KMS-11 (cell line): ENCODE measurements around the gene MAPK1.

Experiments used
- H2AFZ ChIP-seq: fragments of 200-600 bp; sonication (generic); 2 replicates; pipeline ENCODE4 v1.6.1; 2016; ENCODE audit warnings: antibody characterized with exemption, mixed run types, low read depth
- H3K27ac ChIP-seq: fragments of 200-600 bp; sonication (generic); 2 replicates; pipeline ENCODE4 v1.6.1; 2016; ENCODE audit warnings: mild to moderate bottlenecking, mixed run types
- H3K27me3 ChIP-seq: fragments of 200-600 bp; sonication (generic); 2 replicates; pipeline ENCODE4 v1.6.1; 2017; ENCODE audit warnings: mild to moderate bottlenecking, low read depth, mixed run types, moderate library complexity; ENCODE audit not compliant: insufficient read depth
- H3K36me3 ChIP-seq: fragments of 200-600 bp; sonication (generic); 2 replicates; pipeline ENCODE4 v1.6.1; 2017; ENCODE audit warnings: mild to moderate bottlenecking, mixed run types; ENCODE audit not compliant: insufficient read depth
- H3K4me1 ChIP-seq: fragments of 200-600 bp; sonication (generic); 2 replicates; pipeline ENCODE4 v1.6.1; 2016; ENCODE audit warnings: mild to moderate bottlenecking, low read depth, mixed run types; ENCODE audit not compliant: poor library complexity, severe bottlenecking
- H3K4me2 ChIP-seq: fragments of 200-600 bp; sonication (generic); 2 replicates; pipeline ENCODE4 v1.7.0; 2016; ENCODE audit warnings: mild to moderate bottlenecking, mixed run types
- H3K4me3 ChIP-seq: fragments of 200-600 bp; sonication (generic); IDR thresholded peaks from 2 replicates; pipeline ENCODE4 v1.6.1; 2017; ENCODE audit warnings: low read depth, low read length, mixed read lengths; ENCODE audit not compliant: insufficient read depth
- H3K79me2 ChIP-seq: fragments of 200-600 bp; sonication (generic); 2 replicates; pipeline ENCODE4 v1.6.1; 2016; ENCODE audit warnings: low read depth, mixed run types; ENCODE audit not compliant: insufficient read depth
- H3K9ac ChIP-seq: fragments of 200-600 bp; sonication (generic); 2 replicates; pipeline ENCODE4 v1.6.1; 2016; ENCODE audit warnings: mild to moderate bottlenecking, mixed run types
- H4K20me1 ChIP-seq: fragments of 200-600 bp; sonication (generic); 2 replicates; pipeline ENCODE4 v1.6.1; 2016; ENCODE audit warnings: mild to moderate bottlenecking, mixed run types; ENCODE audit not compliant: insufficient read depth
- TF ChIP-seq, protein P1 (sequence below): fragments of 200-600 bp; sonication (generic); conservative IDR thresholded peaks from 2 replicates; pipeline ENCODE4 v1.6.1; 2017; ENCODE audit warnings: low read depth, mild to moderate bottlenecking, antibody characterized with exemption, low read length, moderate library complexity, mixed read lengths

The MAPK1 gene

DNA sequence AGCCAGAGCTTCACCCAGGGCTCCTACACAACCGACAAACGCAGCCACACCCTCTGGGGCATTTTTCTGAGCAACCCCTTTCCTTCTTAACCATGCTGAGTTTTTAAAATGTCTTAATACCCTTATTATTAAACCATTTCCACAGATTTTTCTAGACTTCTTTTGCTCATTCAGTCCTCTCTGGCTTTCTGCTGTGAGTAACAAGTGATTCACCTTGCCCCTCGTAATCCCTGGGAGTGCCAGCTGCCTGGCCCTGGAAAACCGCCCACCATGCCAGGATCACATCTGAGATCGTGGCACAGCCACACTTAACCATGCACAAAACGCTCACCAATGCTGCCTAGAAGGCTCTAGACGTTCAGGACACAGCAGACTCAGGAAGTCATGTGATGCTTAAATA lies 157.3 kb downstream of the MAPK1 start:
- TF ChIP-seq, protein P1, sequence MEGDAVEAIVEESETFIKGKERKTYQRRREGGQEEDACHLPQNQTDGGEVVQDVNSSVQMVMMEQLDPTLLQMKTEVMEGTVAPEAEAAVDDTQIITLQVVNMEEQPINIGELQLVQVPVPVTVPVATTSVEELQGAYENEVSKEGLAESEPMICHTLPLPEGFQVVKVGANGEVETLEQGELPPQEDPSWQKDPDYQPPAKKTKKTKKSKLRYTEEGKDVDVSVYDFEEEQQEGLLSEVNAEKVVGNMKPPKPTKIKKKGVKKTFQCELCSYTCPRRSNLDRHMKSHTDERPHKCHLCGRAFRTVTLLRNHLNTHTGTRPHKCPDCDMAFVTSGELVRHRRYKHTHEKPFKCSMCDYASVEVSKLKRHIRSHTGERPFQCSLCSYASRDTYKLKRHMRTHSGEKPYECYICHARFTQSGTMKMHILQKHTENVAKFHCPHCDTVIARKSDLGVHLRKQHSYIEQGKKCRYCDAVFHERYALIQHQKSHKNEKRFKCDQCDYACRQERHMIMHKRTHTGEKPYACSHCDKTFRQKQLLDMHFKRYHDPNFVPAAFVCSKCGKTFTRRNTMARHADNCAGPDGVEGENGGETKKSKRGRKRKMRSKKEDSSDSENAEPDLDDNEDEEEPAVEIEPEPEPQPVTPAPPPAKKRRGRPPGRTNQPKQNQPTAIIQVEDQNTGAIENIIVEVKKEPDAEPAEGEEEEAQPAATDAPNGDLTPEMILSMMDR: no peak
- no peak overlapping the region for H2AFZ ChIP-seq
- no peak overlapping the region for H3K4me3 ChIP-seq
- no peak overlapping the region for H3K9ac ChIP-seq
- H3K36me3 ChIP-seq: no peaks in the 10 kb centered on the region
- no peaks in the 10 kb centered on the region for H4K20me1 ChIP-seq
- no peak overlapping the region for H3K27ac ChIP-seq
- H3K4me1 ChIP-seq: peaks cover 11% of the 10 kb centered on the region
- H3K4me2 ChIP-seq: no peak overlapping the region
- no peaks in the 10 kb centered on the region for H3K79me2 ChIP-seq
- no peaks in the 10 kb centered on the region for H3K27me3 ChIP-seq

DNA sequence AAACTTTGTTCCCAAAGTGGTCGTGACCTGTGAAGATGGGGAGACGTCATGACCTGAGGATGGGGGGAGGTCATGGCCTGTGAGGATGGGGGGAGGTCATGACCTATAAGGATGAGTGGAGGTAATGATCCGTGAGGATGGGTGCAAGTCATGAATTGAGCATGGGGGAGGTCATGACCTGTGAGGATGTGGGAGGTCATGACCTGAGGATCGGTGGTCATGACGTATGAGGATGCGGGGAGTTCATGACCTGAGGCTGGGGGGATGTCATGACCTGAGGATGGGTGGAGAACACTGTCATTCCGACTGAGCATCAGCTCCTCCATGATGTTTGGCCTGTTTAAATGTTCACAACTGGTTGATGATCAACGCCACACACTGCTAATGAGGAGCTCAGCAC lies 157.8 kb downstream of the MAPK1 start:
- TF ChIP-seq, protein P1: no peak
- Histone ChIP-seq H3K4me1 (peaks cover 11% of the 10 kb centered on the region), H4K20me1 (no peaks in the 10 kb centered on the region), H3K27me3 (no peaks in the 10 kb centered on the region), H3K4me3 (no peak overlapping the region), H2AFZ (no peak overlapping the region), H3K27ac (no peak overlapping the region), H3K36me3 (no peaks in the 10 kb centered on the region), H3K4me2 (no peak overlapping the region), H3K79me2 (no peaks in the 10 kb centered on the region), H3K9ac (no peak overlapping the region)

DNA sequence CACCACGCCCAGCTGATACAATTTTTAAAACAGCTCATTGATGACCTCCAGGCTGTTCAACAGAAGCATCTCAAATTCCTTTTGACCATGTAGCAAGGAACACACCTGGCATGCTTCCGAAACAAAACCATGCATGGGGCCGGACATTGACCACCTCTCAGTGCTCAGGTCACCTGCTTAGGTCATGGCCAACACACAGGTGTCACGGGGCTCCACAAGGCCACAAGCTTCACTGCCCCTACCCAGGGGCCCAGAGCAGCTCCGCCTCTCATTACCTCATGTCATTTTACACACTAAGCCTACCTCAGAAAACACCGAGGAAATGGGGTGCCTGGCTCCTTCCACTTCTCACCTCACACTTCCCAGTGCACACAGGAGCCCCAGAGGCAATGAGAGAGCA lies 158.5 kb downstream of the MAPK1 start:
- Histone ChIP-seq H3K4me1 (peaks cover 11% of the 10 kb centered on the region), H3K4me3 (no peak overlapping the region), H3K36me3 (no peaks in the 10 kb centered on the region), H4K20me1 (no peaks in the 10 kb centered on the region), H2AFZ (no peak overlapping the region), H3K79me2 (no peaks in the 10 kb centered on the region), H3K4me2 (no peak overlapping the region), H3K27ac (no peak overlapping the region), H3K27me3 (no peaks in the 10 kb centered on the region), H3K9ac (no peak overlapping the region)
- TF ChIP-seq, protein P1: no peak

DNA sequence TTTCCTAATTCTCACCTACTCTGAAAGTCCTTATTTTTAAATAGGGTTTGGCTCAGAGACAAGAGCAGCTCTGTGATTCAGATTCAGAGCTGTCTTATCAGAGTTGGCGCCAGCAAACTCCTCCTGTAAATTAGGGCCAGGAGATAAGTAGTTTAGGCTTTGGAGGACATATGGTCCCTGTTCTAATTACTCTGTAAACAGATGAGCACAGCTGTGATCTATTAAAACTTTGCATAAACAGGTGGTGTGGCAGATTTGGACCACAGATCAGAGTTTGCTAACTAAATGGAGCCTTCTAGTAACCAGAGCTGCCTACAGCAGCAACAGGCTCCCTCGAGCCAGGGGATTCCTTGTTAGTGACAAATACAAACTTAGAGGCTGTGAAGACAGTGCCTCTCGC lies 159.8 kb downstream of the MAPK1 start:
- Histone ChIP-seq H2AFZ (no peak overlapping the region), H3K27ac (no peak overlapping the region), H3K4me1 (peaks cover under 1% of the 10 kb centered on the region)

More for the DNA sequence above, 159.8 kb downstream of the MAPK1 start:
- H3K4me2 ChIP-seq: no peak overlapping the region
- H3K36me3 ChIP-seq: no peaks in the 10 kb centered on the region
- TF ChIP-seq, protein P1: no peak
- H3K9ac ChIP-seq: no peak overlapping the region
- no peaks in the 10 kb centered on the region for H3K79me2 ChIP-seq
- H3K4me3 ChIP-seq: no peak overlapping the region
- H4K20me1 ChIP-seq: no peaks in the 10 kb centered on the region
- H3K27me3 ChIP-seq: no peaks in the 10 kb centered on the region
